Fibroblast of lung (primary cell): ENCODE measurements around the gene PRPF6. TPM values are rescaled to one million over a fixed set of nuclear protein-coding genes. Genes with fewer than 3 reads are reported as not detected.

Experiments
- DNase-seq, 2 donors: peaks; one replicate each; pipeline versions ENCODE4 v3.0.0 to v3.0.0-alpha.2; 2010; ENCODE audit warnings: low read depth in 2 of 2
- H2AFZ ChIP-seq: 2 replicates; pipeline ENCODE4 v1.5.1; 2012; ENCODE audit warnings: low read length, control low read depth, inconsistent platforms
- H3K27ac ChIP-seq: 2 replicates; pipeline ENCODE4 v1.5.1; 2011; ENCODE audit warnings: low read length, control low read depth; ENCODE audit not compliant: insufficient read depth
- H3K27me3 ChIP-seq: 2 replicates; pipeline ENCODE4 v1.5.1; 2011; ENCODE audit warnings: mild to moderate bottlenecking, low read length; ENCODE audit not compliant: control insufficient read depth, insufficient read depth
- H3K36me3 ChIP-seq: 2 replicates; pipeline ENCODE4 v1.5.1; 2011; ENCODE audit warnings: low read length; ENCODE audit not compliant: control insufficient read depth, insufficient read depth
- H3K4me1 ChIP-seq: 2 replicates; pipeline ENCODE4 v1.5.1; 2011; ENCODE audit warnings: low read length; ENCODE audit not compliant: control insufficient read depth, insufficient read depth; ENCODE audit errors: extremely low read depth
- H3K4me2 ChIP-seq: 2 replicates; pipeline ENCODE4 v1.5.1; 2011; ENCODE audit warnings: low read length, control low read depth; ENCODE audit not compliant: insufficient read depth; ENCODE audit errors: extremely low read depth
- H3K4me3 ChIP-seq, 4 experiments: fragments of 200-600 bp in 1 of 4; sonication (generic) in 1 of 4; replicated peaks in 1 of 4; 2 replicates each; pipeline ENCODE4 v1.5.1; 2011 to 2016; ENCODE audit warnings: low read length in 4 of 4, low read depth in 3 of 4, mild to moderate bottlenecking in 3 of 4, control low read depth in 2 of 4, inconsistent platforms in 1 of 4, mixed read lengths in 1 of 4; ENCODE audit not compliant: insufficient read depth in 1 of 4; ENCODE audit errors: control extremely low read depth in 1 of 4
- H3K79me2 ChIP-seq: 2 replicates; pipeline ENCODE4 v1.5.1; 2012; ENCODE audit warnings: mild to moderate bottlenecking, low read length, inconsistent platforms; ENCODE audit not compliant: control insufficient read depth, insufficient read depth
- H3K9ac ChIP-seq: 2 replicates; pipeline ENCODE4 v1.5.1; 2011; ENCODE audit warnings: mild to moderate bottlenecking, low read length, control low read depth; ENCODE audit not compliant: insufficient read depth
- H3K9me3 ChIP-seq: 2 replicates; pipeline ENCODE4 v1.5.1; 2012; ENCODE audit warnings: low read depth, low read length; ENCODE audit not compliant: control insufficient read depth, insufficient read depth
- H4K20me1 ChIP-seq: 2 replicates; pipeline ENCODE4 v1.5.1; 2011; ENCODE audit warnings: low read length; ENCODE audit not compliant: control insufficient read depth, insufficient read depth; ENCODE audit errors: extremely low read depth
- CTCF ChIP-seq, 2 donors: IDR thresholded peaks in 1 of 2; conservative IDR thresholded peaks in 1 of 2; 1 replicate in 1 of 2; 2 replicates in 1 of 2; pipeline ENCODE4 v1.5.1; 2011 to 2012; ENCODE audit warnings: low read length in 2 of 2, control low read depth in 1 of 2, inconsistent platforms in 1 of 2, low read depth in 1 of 2, mild to moderate bottlenecking in 1 of 2
- EZH2 ChIP-seq: IDR thresholded peaks from 2 replicates; pipeline ENCODE4 v1.5.1; 2012; ENCODE audit warnings: low read length, control low read depth, mild to moderate bottlenecking; ENCODE audit errors: missing control alignments
- polyA plus RNA-seq, 2 donors: library from polyadenylated mRNA; depleted of rRNA in 1 of 2; stranded (reverse) in 1 of 2; unstranded in 1 of 2; fragments of >200 nt; gene quantifications; 2 replicates each; pipeline ENCODE4 v1.2.1, GENCODE V29; 2011 to 2012; ENCODE audit warnings: missing spikeins in 1 of 2
- total RNA-seq: library from RNA; depleted of rRNA; stranded (reverse); fragments of >200 nt; gene quantifications from 2 replicates; pipeline ENCODE4 v1.2.1, GENCODE V29; 2014

Gene PRPF6
- total and polyA plus RNA-seq, 2 donors (not counting 1 experiment from before 2014, with no cell fraction given) = 28.2 to 52.0 TPM

- Histone ChIP-seq H3K27ac (no peak overlapping the region), H4K20me1 (no peaks in the 10 kb centered on the region), H3K27me3 (no peaks in the 10 kb centered on the region), H3K4me2 (no peak overlapping the region), H3K4me3 (no peak overlapping the region), H2AFZ (no peak overlapping the region), H3K4me1 (peaks cover 5% of the 10 kb centered on the region), H3K79me2 (no peaks in the 10 kb centered on the region), H3K36me3 (peaks cover 1% of the 10 kb centered on the region), H3K9me3 (no peaks in the 10 kb centered on the region), H3K9ac (no peak overlapping the region)
- no peak for DNase-seq
- TF ChIP-seq CTCF (conservative IDR thresholded peaks at IDR 0.05 in 1 of 2, IDR thresholded peaks at IDR 0.05 in 1 of 2; ENCODE audit: low read depth in 1 of 2, low read length in 2 of 2) = no peak
- no peak for TF ChIP-seq EZH2
Measured at GRCh38 chr20:64074184-64074789, 93.4 kb downstream of the PRPF6 start.

GRCh38 chr20:64074963-64075362 is 94.0 kb downstream of the PRPF6 start:
- H3K27ac ChIP-seq = no peak overlapping the region
- peaks cover 1% of the 10 kb centered on the region for H3K36me3 ChIP-seq
- no peaks in the 10 kb centered on the region for H3K9me3 ChIP-seq
- H3K4me3 ChIP-seq = no peak overlapping the region
- no peak overlapping the region for H3K9ac ChIP-seq
- no peak overlapping the region for H3K4me2 ChIP-seq
- DNase-seq = no peak
- TF ChIP-seq CTCF (conservative IDR thresholded peaks at IDR 0.05 in 1 of 2, IDR thresholded peaks at IDR 0.05 in 1 of 2; ENCODE audit: low read depth in 1 of 2, low read length in 2 of 2) (no peak), EZH2 (no peak)
- H3K4me1 ChIP-seq = peaks cover 5% of the 10 kb centered on the region
- no peaks in the 10 kb centered on the region for H3K27me3 ChIP-seq
- H2AFZ ChIP-seq = no peak overlapping the region
- no peaks in the 10 kb centered on the region for H4K20me1 ChIP-seq
- no peaks in the 10 kb centered on the region for H3K79me2 ChIP-seq

GRCh38 chr20:64075556-64075955 is 94.6 kb downstream of the PRPF6 start:
- H3K27ac ChIP-seq = no peak overlapping the region
- no peaks in the 10 kb centered on the region for H3K27me3 ChIP-seq
- peaks cover 1% of the 10 kb centered on the region for H3K36me3 ChIP-seq
- TF ChIP-seq EZH2 = no peak
- no peak for TF ChIP-seq CTCF (conservative IDR thresholded peaks at IDR 0.05 in 1 of 2, IDR thresholded peaks at IDR 0.05 in 1 of 2; ENCODE audit: low read depth in 1 of 2, low read length in 2 of 2)
- no peak for DNase-seq
- no peak overlapping the region for H2AFZ ChIP-seq
- peaks cover 5% of the 10 kb centered on the region for H3K4me1 ChIP-seq
- H3K79me2 ChIP-seq = no peaks in the 10 kb centered on the region
- no peaks in the 10 kb centered on the region for H4K20me1 ChIP-seq
- H3K9me3 ChIP-seq = no peaks in the 10 kb centered on the region
- H3K4me3 ChIP-seq = no peak overlapping the region
- no peak overlapping the region for H3K9ac ChIP-seq
- H3K4me2 ChIP-seq = no peak overlapping the region
